Measurements from ENCODE around the gene BICDL2. TPM values are rescaled to one million over a fixed set of nuclear protein-coding genes. Genes with fewer than 3 reads are reported as not detected.

BICDL2 gene
- total and polyA plus RNA-seq, 2 donors from 2014 or later: 2.9 to 12.1 TPM

DNA sequence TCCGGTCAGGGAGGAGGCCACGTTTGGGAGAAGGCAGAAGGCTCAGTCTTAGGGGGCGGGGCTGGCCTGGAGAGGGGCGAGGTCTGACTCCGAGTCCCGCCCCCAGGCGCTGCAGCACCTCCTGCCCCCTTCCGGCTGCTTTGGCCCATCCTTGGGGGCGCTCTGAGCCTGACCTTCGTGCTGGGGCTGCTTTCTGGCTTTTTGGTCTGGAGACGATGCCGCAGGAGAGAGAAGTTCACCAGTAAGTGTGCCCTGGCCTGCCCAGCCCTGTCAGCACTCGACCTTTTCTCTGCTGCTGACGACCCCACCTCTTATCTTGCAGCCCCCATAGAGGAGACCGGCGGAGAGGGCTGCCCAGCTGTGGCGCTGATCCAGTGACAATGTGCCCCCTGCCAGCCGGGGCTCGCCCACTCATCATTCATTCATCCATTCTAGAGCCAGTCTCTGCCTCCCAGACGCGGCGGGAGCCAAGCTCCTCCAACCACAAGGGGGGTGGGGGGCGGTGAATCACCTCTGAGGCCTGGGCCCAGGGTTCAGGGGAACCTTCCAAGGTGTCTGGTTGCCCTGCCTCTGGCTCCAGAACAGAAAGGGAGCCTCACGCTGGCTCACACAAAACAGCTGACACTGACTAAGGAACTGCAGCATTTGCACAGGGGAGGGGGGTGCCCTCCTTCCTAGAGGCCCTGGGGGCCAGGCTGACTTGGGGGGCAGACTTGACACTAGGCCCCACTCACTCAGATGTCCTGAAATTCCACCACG, 15.1 kb downstream of the BICDL2 start:
- FAIRE-seq: no peak
- Histone ChIP-seq H3K4me1 (ENCODE audit: control insufficient read depth in 2 of 3, insufficient read depth in 2 of 3, low read depth in 1 of 3, low read length in 3 of 3) (peaks cover 0 to 23% (median 19%) of the 10 kb centered on the region in 3 donors), H3K9ac (ENCODE audit: low read length in 3 of 3) (peak overlapping the region in 2 of 3 donors; percentile 50 to 89), H3K27me3 (ENCODE audit: control insufficient read depth, insufficient read depth, low read length) (peaks cover 4% of the 10 kb centered on the region), H3K4me3 (ENCODE audit: low read length in 3 of 3) (peak overlapping the region in 2 of 3 donors; percentile 44 to 90), H3K36me3 (ENCODE audit: control insufficient read depth in 2 of 3, insufficient read depth in 3 of 3, low read length in 3 of 3) (peaks cover 2 to 5% (median 3%) of the 10 kb centered on the region in 3 donors), H3K27ac (ENCODE audit: low read depth in 2 of 2, low read length in 2 of 2) (peak overlapping the region; percentile 94 to 98), H3K9me3 (ENCODE audit: control insufficient read depth in 2 of 3, insufficient read depth in 1 of 3, low read length in 3 of 3) (no peaks in the 10 kb centered on the region)
- TF ChIP-seq, protein P1, sequence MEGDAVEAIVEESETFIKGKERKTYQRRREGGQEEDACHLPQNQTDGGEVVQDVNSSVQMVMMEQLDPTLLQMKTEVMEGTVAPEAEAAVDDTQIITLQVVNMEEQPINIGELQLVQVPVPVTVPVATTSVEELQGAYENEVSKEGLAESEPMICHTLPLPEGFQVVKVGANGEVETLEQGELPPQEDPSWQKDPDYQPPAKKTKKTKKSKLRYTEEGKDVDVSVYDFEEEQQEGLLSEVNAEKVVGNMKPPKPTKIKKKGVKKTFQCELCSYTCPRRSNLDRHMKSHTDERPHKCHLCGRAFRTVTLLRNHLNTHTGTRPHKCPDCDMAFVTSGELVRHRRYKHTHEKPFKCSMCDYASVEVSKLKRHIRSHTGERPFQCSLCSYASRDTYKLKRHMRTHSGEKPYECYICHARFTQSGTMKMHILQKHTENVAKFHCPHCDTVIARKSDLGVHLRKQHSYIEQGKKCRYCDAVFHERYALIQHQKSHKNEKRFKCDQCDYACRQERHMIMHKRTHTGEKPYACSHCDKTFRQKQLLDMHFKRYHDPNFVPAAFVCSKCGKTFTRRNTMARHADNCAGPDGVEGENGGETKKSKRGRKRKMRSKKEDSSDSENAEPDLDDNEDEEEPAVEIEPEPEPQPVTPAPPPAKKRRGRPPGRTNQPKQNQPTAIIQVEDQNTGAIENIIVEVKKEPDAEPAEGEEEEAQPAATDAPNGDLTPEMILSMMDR (IDR thresholded peaks at IDR 0.05; ENCODE audit: borderline replicate concordance, extremely low read depth, insufficient read depth): peak; percentile 22
- intact Hi-C loops (cut with DNase I): no loop called here
- peak; percentile 78 to 94 (median 85) for DNase-seq

DNA sequence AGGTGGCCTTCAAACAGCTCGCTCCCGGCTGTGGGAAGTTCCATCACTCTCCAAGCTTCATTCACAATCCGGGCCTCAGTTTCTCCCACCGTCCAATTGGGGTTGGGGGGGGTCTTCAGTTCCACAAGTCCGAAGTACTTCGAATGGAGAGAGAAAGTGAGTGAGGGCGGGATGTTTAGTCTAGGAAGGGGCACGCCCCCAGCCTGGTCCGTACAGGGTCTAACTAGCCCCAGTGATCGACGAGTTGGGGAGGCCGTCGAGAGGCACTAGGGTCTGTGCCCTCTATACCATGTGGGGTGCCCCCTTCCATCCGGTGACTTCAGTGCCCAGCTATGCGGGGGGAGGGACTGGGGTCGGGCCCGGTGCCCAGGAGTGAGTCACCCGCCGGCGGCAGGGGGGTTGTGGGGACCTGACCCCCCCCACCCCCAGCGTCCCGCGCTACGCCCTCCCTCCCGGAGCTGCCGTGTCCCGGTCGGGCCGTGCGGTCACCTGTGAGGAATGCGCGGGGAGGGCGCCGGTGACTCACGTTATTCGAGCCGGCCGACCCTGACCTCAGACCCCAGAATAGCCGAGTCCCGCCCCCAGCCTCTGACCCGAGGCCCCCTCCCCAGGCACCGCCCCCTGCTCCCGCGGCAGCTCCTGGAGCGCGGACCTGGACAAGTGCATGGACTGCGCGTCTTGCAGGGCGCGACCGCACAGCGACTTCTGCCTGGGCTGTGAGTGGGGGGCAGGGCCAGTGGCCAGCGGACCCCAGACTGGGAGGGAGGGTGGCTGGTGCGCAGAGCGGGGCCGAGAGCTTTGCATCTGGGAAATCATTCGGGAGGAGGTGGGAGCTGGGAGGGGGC, 15.9 kb downstream of the BICDL2 start:
- H3K9me3 ChIP-seq (ENCODE audit: control insufficient read depth in 2 of 3, insufficient read depth in 1 of 3, low read length in 3 of 3): no peaks in the 10 kb centered on the region
- H3K36me3 ChIP-seq (ENCODE audit: control insufficient read depth in 2 of 3, insufficient read depth in 3 of 3, low read length in 3 of 3): no peaks in the 10 kb centered on the region
- TF ChIP-seq, protein P1 (IDR thresholded peaks at IDR 0.05; ENCODE audit: borderline replicate concordance, extremely low read depth, insufficient read depth): no peak
- H3K9ac ChIP-seq (ENCODE audit: low read length in 3 of 3): peak overlapping the region; percentile 27 to 98 (median 92)
- FAIRE-seq: no peak
- H3K4me1 ChIP-seq (ENCODE audit: control insufficient read depth in 2 of 3, insufficient read depth in 2 of 3, low read depth in 1 of 3, low read length in 3 of 3): peaks cover 0 to 23% (median 19%) of the 10 kb centered on the region in 3 donors
- intact Hi-C loops (cut with DNase I): no loop called here
- DNase-seq: peak; percentile 83 to 97 (median 89)
- peak overlapping the region; percentile 94 to 98 for H3K27ac ChIP-seq (ENCODE audit: low read depth in 2 of 2, low read length in 2 of 2)
- peak overlapping the region; percentile 53 to 90 (median 76) for H3K4me3 ChIP-seq (ENCODE audit: low read length in 3 of 3)
- peaks cover 4% of the 10 kb centered on the region for H3K27me3 ChIP-seq (ENCODE audit: control insufficient read depth, insufficient read depth, low read length)

DNA sequence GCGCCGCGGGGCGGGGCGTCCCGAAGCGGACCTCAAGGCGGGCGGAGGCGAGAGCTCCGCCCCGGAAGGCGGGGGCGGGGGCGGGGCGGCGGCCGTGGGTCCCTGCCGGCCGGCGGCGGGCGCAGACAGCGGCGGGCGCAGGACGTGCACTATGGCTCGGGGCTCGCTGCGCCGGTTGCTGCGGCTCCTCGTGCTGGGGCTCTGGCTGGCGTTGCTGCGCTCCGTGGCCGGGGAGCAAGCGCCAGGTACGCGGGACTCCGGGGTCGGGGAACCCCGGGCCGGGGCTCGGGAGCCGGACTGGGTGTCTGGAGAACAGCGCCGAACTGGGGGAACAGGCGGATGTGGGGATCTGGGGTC, 16.5 kb downstream of the BICDL2 start, which contains the start of gene TNFRSF12A:
Gene TNFRSF12A, plus strand, starts transcription at position 122 of the 357 bp plus-strand sequence. Its CDS starts 30 bp downstream, at position 152.
- DNase-seq (peak; percentile 84 to 93 (median 90)), FAIRE-seq (no peak)
- Histone ChIP-seq H3K4me1 (ENCODE audit: control insufficient read depth in 2 of 3, insufficient read depth in 2 of 3, low read depth in 1 of 3, low read length in 3 of 3) (peaks cover 0 to 23% (median 19%) of the 10 kb centered on the region in 3 donors), H3K9ac (ENCODE audit: low read length in 3 of 3) (peak within 1 kb of the TSS; percentile 27 to 98 (median 92)), H3K27me3 (ENCODE audit: control insufficient read depth, insufficient read depth, low read length) (peaks cover 4% of the 10 kb centered on the region), H3K9me3 (ENCODE audit: control insufficient read depth in 2 of 3, insufficient read depth in 1 of 3, low read length in 3 of 3) (no peaks in the 10 kb centered on the region), H3K27ac (ENCODE audit: low read depth in 2 of 2, low read length in 2 of 2) (peak within 1 kb of the TSS; percentile 94 to 98), H3K4me3 (ENCODE audit: low read length in 3 of 3) (peak within 1 kb of the TSS; percentile 53 to 90 (median 76)), H3K36me3 (ENCODE audit: control insufficient read depth in 2 of 3, insufficient read depth in 3 of 3, low read length in 3 of 3) (no peaks in the 10 kb centered on the region)
- TF ChIP-seq, protein P1 (IDR thresholded peaks at IDR 0.05; ENCODE audit: borderline replicate concordance, extremely low read depth, insufficient read depth): peak; percentile 9
- intact Hi-C loops (cut with DNase I): no loop called here

Data from kidney (tissue), 14 donors.